ENCODE results near the gene LAMC3.

LAMC3 gene

DNA sequence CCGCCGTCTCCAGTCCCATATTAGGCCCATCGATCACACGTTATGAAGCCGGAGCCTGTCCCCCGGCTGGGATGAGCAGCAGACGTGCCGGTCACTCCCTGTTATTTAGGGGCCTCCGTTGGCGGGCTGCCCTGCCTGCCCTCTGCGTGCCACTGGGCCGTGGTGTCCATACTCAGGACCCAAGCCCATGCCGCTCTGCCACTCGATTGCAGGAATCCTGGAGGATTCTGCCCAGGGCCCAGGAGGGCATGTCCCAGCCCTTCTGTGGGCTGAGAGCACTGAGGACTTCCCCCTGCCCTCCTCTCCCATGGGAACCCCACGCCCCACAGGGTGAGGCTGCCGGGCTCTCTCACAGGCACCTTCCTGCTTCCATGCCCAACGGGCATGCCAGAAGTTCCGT is 19.6 kb upstream of the LAMC3 start:
- no peak overlapping the region for H3K27ac ChIP-seq
- TF ChIP-seq, protein P1, sequence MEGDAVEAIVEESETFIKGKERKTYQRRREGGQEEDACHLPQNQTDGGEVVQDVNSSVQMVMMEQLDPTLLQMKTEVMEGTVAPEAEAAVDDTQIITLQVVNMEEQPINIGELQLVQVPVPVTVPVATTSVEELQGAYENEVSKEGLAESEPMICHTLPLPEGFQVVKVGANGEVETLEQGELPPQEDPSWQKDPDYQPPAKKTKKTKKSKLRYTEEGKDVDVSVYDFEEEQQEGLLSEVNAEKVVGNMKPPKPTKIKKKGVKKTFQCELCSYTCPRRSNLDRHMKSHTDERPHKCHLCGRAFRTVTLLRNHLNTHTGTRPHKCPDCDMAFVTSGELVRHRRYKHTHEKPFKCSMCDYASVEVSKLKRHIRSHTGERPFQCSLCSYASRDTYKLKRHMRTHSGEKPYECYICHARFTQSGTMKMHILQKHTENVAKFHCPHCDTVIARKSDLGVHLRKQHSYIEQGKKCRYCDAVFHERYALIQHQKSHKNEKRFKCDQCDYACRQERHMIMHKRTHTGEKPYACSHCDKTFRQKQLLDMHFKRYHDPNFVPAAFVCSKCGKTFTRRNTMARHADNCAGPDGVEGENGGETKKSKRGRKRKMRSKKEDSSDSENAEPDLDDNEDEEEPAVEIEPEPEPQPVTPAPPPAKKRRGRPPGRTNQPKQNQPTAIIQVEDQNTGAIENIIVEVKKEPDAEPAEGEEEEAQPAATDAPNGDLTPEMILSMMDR (IDR thresholded peaks at IDR 0.05), result no peak
- TF ChIP-seq ZFX (IDR thresholded peaks at IDR 0.05; ENCODE audit: borderline replicate concordance), result no peak

DNA sequence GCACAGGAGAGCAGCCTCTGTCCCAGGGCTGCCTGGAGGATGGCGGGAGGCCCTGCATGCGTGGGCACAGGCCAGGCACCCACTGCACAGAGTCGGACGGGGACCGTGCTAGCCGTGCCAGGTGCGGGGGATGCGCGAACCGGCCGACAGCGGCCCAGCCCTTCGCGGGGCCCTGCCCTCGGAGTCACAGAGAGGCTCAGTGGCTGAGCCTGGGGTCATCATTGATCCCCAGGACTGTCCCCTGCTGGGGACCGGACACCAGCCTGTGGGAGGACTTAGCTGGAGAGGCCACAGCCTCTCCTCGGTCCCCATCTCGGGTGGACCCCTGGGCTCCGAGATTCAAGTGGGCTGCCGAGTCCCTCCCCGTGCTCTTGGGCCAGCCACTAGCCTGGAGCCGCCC is 19.1 kb upstream of the LAMC3 start:
- H3K27ac ChIP-seq, result no peak overlapping the region
- TF ChIP-seq, protein P1 (IDR thresholded peaks at IDR 0.05), result no peak
- no peak for TF ChIP-seq ZFX (IDR thresholded peaks at IDR 0.05; ENCODE audit: borderline replicate concordance)

- TF ChIP-seq ZFX (IDR thresholded peaks at IDR 0.05; ENCODE audit: borderline replicate concordance), result no peak
- TF ChIP-seq, protein P1 (IDR thresholded peaks at IDR 0.05), result no peak
- no peak overlapping the region for H3K27ac ChIP-seq
These were observed 18.5 kb upstream of the LAMC3 start for GRCh38 chr9:130990306-130990977.

- TF ChIP-seq, protein P1 (IDR thresholded peaks at IDR 0.05), result no peak
- TF ChIP-seq ZFX (IDR thresholded peaks at IDR 0.05; ENCODE audit: borderline replicate concordance), result no peak
- H3K27ac ChIP-seq, result no peak overlapping the region
These were observed 17.8 kb upstream of the LAMC3 start for GRCh38 chr9:130990978-130991777.

- H3K27ac ChIP-seq, result no peak overlapping the region
- TF ChIP-seq ZFX (IDR thresholded peaks at IDR 0.05; ENCODE audit: borderline replicate concordance), result no peak
- TF ChIP-seq, protein P1 (IDR thresholded peaks at IDR 0.05), result no peak
These were observed 16.9 kb upstream of the LAMC3 start for GRCh38 chr9:130991778-130992681.

DNA sequence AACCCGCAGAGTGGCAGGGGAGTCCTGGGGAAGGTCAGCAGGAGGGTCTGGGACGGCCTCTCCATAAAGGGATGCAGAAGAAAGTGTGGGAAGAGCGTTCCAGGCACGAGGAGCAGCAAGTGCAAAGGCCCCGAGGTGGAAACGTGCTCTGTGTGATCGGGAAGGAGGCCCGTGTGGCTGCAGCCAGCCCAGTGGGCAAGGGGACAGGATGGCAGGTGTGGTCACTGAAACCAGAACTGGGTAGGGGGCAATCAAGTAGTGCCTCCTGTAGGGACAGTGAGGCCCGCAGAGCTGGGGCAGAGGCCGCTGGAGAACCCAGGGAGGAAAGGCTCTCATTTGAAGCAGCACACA is 16.3 kb upstream of the LAMC3 start:
- H3K27ac ChIP-seq, result no peak overlapping the region
- TF ChIP-seq, protein P1 (IDR thresholded peaks at IDR 0.05), result no peak
